ENCODE measurements around the gene ZNF101. TPM values are rescaled to one million over a fixed set of nuclear protein-coding genes. Genes with fewer than 3 reads are reported as not detected.

ZNF101 gene
- total and polyA plus RNA-seq, 2 of the 4 experiments (the other 2 are of a cell fraction), result 2.8 to 7.3 TPM

DNA sequence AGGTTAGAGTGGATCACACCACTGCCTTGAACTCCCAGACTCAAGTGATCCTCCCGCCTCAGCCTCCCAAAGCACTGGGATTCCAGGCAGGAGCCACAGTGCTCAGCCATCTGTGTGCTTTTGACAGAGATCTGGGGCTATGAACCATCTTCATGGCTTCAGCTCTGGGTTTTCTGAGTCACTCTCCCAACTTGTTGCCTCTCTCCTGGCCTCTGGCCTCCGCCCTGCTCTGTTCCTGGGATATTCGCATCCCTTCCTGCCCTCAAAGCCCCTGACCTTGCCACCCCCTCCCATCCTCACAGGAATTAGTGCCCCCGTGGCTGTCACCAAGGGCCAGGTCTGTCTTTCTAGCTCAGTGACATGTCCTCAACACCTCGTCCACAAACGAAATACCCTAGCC, 19.5 kb upstream of the ZNF101 start:
- no peaks in the 10 kb centered on the region for H3K4me1 ChIP-seq (ENCODE audit: control insufficient read depth, insufficient read depth, low read length)
- TF ChIP-seq BHLHE40 (IDR thresholded peaks at IDR 0.05; ENCODE audit: low read depth, low read length) (no peak), SMC3 (IDR thresholded peaks at IDR 0.05; ENCODE audit: low read depth, low read length) (no peak), POLR2A (IDR thresholded peaks at IDR 0.05; ENCODE audit: low read depth, low read length) (no peak)
- TF ChIP-seq, protein P1, sequence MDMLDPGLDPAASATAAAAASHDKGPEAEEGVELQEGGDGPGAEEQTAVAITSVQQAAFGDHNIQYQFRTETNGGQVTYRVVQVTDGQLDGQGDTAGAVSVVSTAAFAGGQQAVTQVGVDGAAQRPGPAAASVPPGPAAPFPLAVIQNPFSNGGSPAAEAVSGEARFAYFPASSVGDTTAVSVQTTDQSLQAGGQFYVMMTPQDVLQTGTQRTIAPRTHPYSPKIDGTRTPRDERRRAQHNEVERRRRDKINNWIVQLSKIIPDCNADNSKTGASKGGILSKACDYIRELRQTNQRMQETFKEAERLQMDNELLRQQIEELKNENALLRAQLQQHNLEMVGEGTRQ (IDR thresholded peaks at IDR 0.05; ENCODE audit: low read depth, low read length), result no peak
- H3K9ac ChIP-seq (ENCODE audit: low read depth, low read length), result no peak overlapping the region
- no peaks in the 10 kb centered on the region for H3K9me3 ChIP-seq (ENCODE audit: control insufficient read depth, insufficient read depth, low read length)
- no peak overlapping the region for H3K23ac ChIP-seq (ENCODE audit: low read depth, low read length)
- H3K4me2 ChIP-seq (ENCODE audit: low read depth, low read length), result no peak overlapping the region
- peaks cover 0 to 3% of the 10 kb centered on the region in 2 experiments; a peak in 1 of 4 replicates for H3K79me1 ChIP-seq (ENCODE audit: low read depth in 1 of 2, low read length in 2 of 2)
- H2AK5ac ChIP-seq (ENCODE audit: low read depth, low read length), result no peak overlapping the region
- H3K9me1 ChIP-seq (ENCODE audit: insufficient read depth, low read length), result no peaks in the 10 kb centered on the region; the same call in 1 of the 2 replicates
- 94% methylated on average over 5 of the region's 6 CpGs; no CpG with 5 or more reads in 1 of the 2 experiments for WGBS, 2 experiments (ENCODE audit: extremely low coverage in 2 of 2, insufficient read length in 1 of 2)
- H4K91ac ChIP-seq (ENCODE audit: insufficient read depth, low read depth, low read length), result no peak overlapping the region
- intact Hi-C loops (cut with micrococcal nuclease), result no loop called here
- H4K8ac ChIP-seq (ENCODE audit: low read depth in 2 of 2, low read length in 2 of 2), result no peak overlapping the region
- dilution Hi-C loops (cut with HindIII; ENCODE audit: low sequenced_read_pairs, unreplicated experiment), result no loop called here
- H3K36me3 ChIP-seq (ENCODE audit: control insufficient read depth, insufficient read depth, low read length), result peaks cover 74% of the 10 kb centered on the region
- no peak for DNase-seq
- H3K4ac ChIP-seq (ENCODE audit: low read depth, low read length), result no peak overlapping the region
- no peaks in the 10 kb centered on the region for H3K27me3 ChIP-seq (ENCODE audit: control insufficient read depth, insufficient read depth, low read length)
- no peak overlapping the region for H2BK120ac ChIP-seq (ENCODE audit: low read depth, low read length)
- no peak overlapping the region for H4K5ac ChIP-seq (ENCODE audit: low read depth, low read length)
- no peak overlapping the region for H2BK20ac ChIP-seq (ENCODE audit: low read depth, low read length)
- ATAC-seq (ENCODE audit: low read depth), result no peak
- no peak overlapping the region for H3K4me3 ChIP-seq (ENCODE audit: insufficient read depth, low read depth, low read length)
- no peak overlapping the region for H3K56ac ChIP-seq (ENCODE audit: extremely low read depth, insufficient read depth, low read length)
- H3K18ac ChIP-seq (ENCODE audit: low read depth, low read length), result no peak overlapping the region
- ChIA-PET POLR2A (ENCODE audit: unreplicated experiment) (interaction anchor here (0.5 kb wide), 1 partner anchor 108 kb away, joined by 3 read pairs; no protein-coding TSS in a partner anchor), CTCF (interaction anchor here (0.6 kb wide), 1 partner anchor 119 kb away, joined by 3 read pairs; no protein-coding TSS in a partner anchor)
- 0 out of 2 replicates have a peak, but pooled peaks cover 2% of the 10 kb centered on the region for H4K20me1 ChIP-seq (ENCODE audit: insufficient read depth, low read length)
- no TSS peak for BruUV-seq (replicated peaks)
- H2BK5ac ChIP-seq (ENCODE audit: low read depth, low read length, poor library complexity, severe bottlenecking), result no peak overlapping the region
- no peak overlapping the region for H2AK9ac ChIP-seq (replicated peaks; ENCODE audit: low read depth, low read length, poor library complexity)
- no peak overlapping the region for H2BK15ac ChIP-seq (ENCODE audit: low read depth, low read length)
- H2AFZ ChIP-seq (replicated peaks; ENCODE audit: low read length, poor library complexity), result no peak overlapping the region
- H3K14ac ChIP-seq (replicated peaks; ENCODE audit: low read depth, low read length), result no peak overlapping the region
- H3K27ac ChIP-seq (ENCODE audit: insufficient read depth, low read length), result no peak overlapping the region
- in situ Hi-C loops (cut with MboI; ENCODE audit: low sequenced_read_pairs), result loop anchor here (25.0 kb wide), 1 partner anchor 262 kb away; no protein-coding TSS in a partner anchor
